H9 (cell line): ENCODE results near the gene ANAPC1. TPM values are rescaled to one million over a fixed set of nuclear protein-coding genes. Genes with fewer than 3 reads are reported as not detected.

Experiments
- DNase-seq: peaks from one replicate; pipeline ENCODE4 v3.0.0-alpha.2; 2017
- H2AFZ ChIP-seq: one replicate; pipeline ENCODE4 v1.6.1; 2013; ENCODE audit warnings: mild to moderate bottlenecking, low read length, control low read depth, moderate library complexity
- H2AK5ac ChIP-seq: 2 replicates; pipeline ENCODE4 v1.6.1; 2013; ENCODE audit warnings: low read length, control low read depth, mixed read lengths; ENCODE audit not compliant: insufficient read length
- H2BK120ac ChIP-seq: one replicate; pipeline ENCODE4 v1.6.1; 2013; ENCODE audit warnings: low read depth, mild to moderate bottlenecking, low read length, control low read depth, inconsistent platforms; ENCODE audit not compliant: poor library complexity, severe bottlenecking
- H2BK12ac ChIP-seq: 2 replicates; pipeline ENCODE4 v1.6.1; 2013; ENCODE audit warnings: low read length, control low read depth, mixed read lengths, low read depth; ENCODE audit not compliant: insufficient read length
- H2BK15ac ChIP-seq: 2 replicates; pipeline ENCODE4 v1.6.1; 2013; ENCODE audit warnings: low read depth, low read length, control low read depth
- H2BK20ac ChIP-seq: one replicate; pipeline ENCODE4 v1.6.1; 2013; ENCODE audit warnings: low read depth, mild to moderate bottlenecking, low read length, control low read depth, inconsistent platforms; ENCODE audit not compliant: poor library complexity, severe bottlenecking
- H2BK5ac ChIP-seq: 2 replicates; pipeline ENCODE4 v1.6.1; 2013; ENCODE audit warnings: low read length, control low read depth, mixed read lengths; ENCODE audit not compliant: insufficient read length
- H3K14ac ChIP-seq: 2 replicates; pipeline ENCODE4 v1.6.1; 2013; ENCODE audit warnings: low read length, control low read depth; ENCODE audit not compliant: insufficient read depth
- H3K18ac ChIP-seq: 2 replicates; pipeline ENCODE4 v1.6.1; 2013; ENCODE audit warnings: low read depth, mild to moderate bottlenecking, mixed read lengths, low read length, control low read depth; ENCODE audit not compliant: insufficient read length
- H3K23ac ChIP-seq: 2 replicates; pipeline ENCODE4 v1.6.1; 2013; ENCODE audit warnings: low read length, control low read depth, mixed read lengths, low read depth; ENCODE audit not compliant: insufficient read length
- H3K23me2 ChIP-seq: 2 replicates; pipeline ENCODE4 v1.6.1; 2013; ENCODE audit warnings: low read depth, mild to moderate bottlenecking, mixed read lengths, low read length, control low read depth; ENCODE audit not compliant: insufficient read length, poor library complexity, severe bottlenecking
- H3K27ac ChIP-seq: 2 replicates; pipeline ENCODE4 v1.5.1; 2013; ENCODE audit warnings: low read length, control low read depth, mixed read lengths, low read depth; ENCODE audit not compliant: insufficient read length
- H3K27me3 ChIP-seq: 2 replicates; pipeline ENCODE4 v1.6.1; 2013; ENCODE audit warnings: low read length, control low read depth, inconsistent platforms; ENCODE audit not compliant: insufficient read depth
- H3K4ac ChIP-seq: 2 replicates; pipeline ENCODE4 v1.6.1; 2013; ENCODE audit warnings: low read depth, mild to moderate bottlenecking, control low read depth, inconsistent platforms, low read length, moderate library complexity
- H3K4me1 ChIP-seq: 2 replicates; pipeline ENCODE4 v1.6.1; 2013; ENCODE audit warnings: low read length, control low read depth, inconsistent platforms; ENCODE audit not compliant: insufficient read depth
- H3K4me2 ChIP-seq: 2 replicates; pipeline ENCODE4 v1.6.1; 2013; ENCODE audit warnings: low read length, control low read depth, mixed read lengths; ENCODE audit not compliant: insufficient read length, insufficient read depth
- H3K56ac ChIP-seq: 2 replicates; pipeline ENCODE4 v1.6.1; 2013; ENCODE audit warnings: low read depth, mild to moderate bottlenecking, mixed read lengths, low read length, control low read depth; ENCODE audit not compliant: insufficient read length
- H3K79me1 ChIP-seq: 2 replicates; pipeline ENCODE4 v1.6.1; 2013; ENCODE audit warnings: low read depth, mild to moderate bottlenecking, moderate library complexity, low read length, control low read depth, inconsistent platforms; ENCODE audit not compliant: insufficient read depth, poor library complexity, severe bottlenecking
- H3K79me2 ChIP-seq: 2 replicates; pipeline ENCODE4 v1.6.1; 2013; ENCODE audit warnings: low read length, control low read depth, inconsistent platforms; ENCODE audit not compliant: insufficient read depth
- H3K9ac ChIP-seq: 2 replicates; pipeline ENCODE4 v1.6.1; 2013; ENCODE audit warnings: low read length, control low read depth, mixed read lengths; ENCODE audit not compliant: insufficient read length; ENCODE audit errors: extremely low read depth
- H3K9me3 ChIP-seq: one replicate; pipeline ENCODE4 v1.6.1; 2013; ENCODE audit warnings: low read depth, low read length, inconsistent platforms; ENCODE audit not compliant: control insufficient read depth
- H3T11ph ChIP-seq: one replicate; pipeline ENCODE4 v1.6.1; 2013; ENCODE audit warnings: mild to moderate bottlenecking, low read length, control low read depth, inconsistent platforms
- H4K20me1 ChIP-seq: one replicate; pipeline ENCODE4 v1.6.1; 2013; ENCODE audit not compliant: control insufficient read depth, insufficient read length, insufficient read depth
- H4K5ac ChIP-seq: 2 replicates; pipeline ENCODE4 v1.6.1; 2013; ENCODE audit warnings: low read depth, mild to moderate bottlenecking, mixed read lengths, low read length, control low read depth; ENCODE audit not compliant: insufficient read length
- H4K8ac ChIP-seq: replicated peaks from 2 replicates; pipeline ENCODE4 v1.6.1; 2013; ENCODE audit warnings: low read length, control low read depth, mixed read lengths, low read depth; ENCODE audit not compliant: insufficient read length
- H4K91ac ChIP-seq: 2 replicates; pipeline ENCODE4 v1.6.1; 2013; ENCODE audit warnings: low read depth, mild to moderate bottlenecking, moderate library complexity, mixed read lengths, low read length, control low read depth; ENCODE audit not compliant: insufficient read length
- H3K27ac Mint-ChIP-seq, 3 experiments: 2 replicates in 2 of 3; 3 replicates in 1 of 3; pipeline ENCODE4 v1.8.0; 2020 to 2021; ENCODE audit warnings: mixed read lengths in 3 of 3, mild to moderate bottlenecking in 1 of 3, moderate library complexity in 1 of 3
- H3K27me3 Mint-ChIP-seq: 2 replicates; pipeline ENCODE4 v1.8.0; 2021; ENCODE audit warnings: low read depth, mild to moderate bottlenecking, moderate library complexity, mixed read lengths
- H3K36me3 Mint-ChIP-seq, 3 experiments: 2 replicates in 2 of 3; 3 replicates in 1 of 3; pipeline ENCODE4 v1.8.0; 2020 to 2021; ENCODE audit warnings: low read depth in 3 of 3, mixed read lengths in 3 of 3; ENCODE audit not compliant: insufficient read depth in 1 of 3
- H3K4me1 Mint-ChIP-seq, 2 experiments: 2 replicates each; pipeline ENCODE4 v1.8.0; 2020; ENCODE audit warnings: mixed read lengths in 2 of 2
- H3K4me3 Mint-ChIP-seq, 2 experiments: 2 replicates in 1 of 2; 3 replicates in 1 of 2; pipeline ENCODE4 v1.8.0; 2020 to 2021; ENCODE audit warnings: mild to moderate bottlenecking in 2 of 2, mixed read lengths in 2 of 2, moderate library complexity in 1 of 2
- H3K9me3 Mint-ChIP-seq, 2 experiments: 2 replicates in 1 of 2; 3 replicates in 1 of 2; pipeline ENCODE4 v1.8.0; 2020; ENCODE audit warnings: mild to moderate bottlenecking in 2 of 2, mixed read lengths in 2 of 2, moderate library complexity in 1 of 2
- WGBS: extraction: QIAGEN DNeasy Blood & Tissue Kit; methylation state at CpG from one replicate; pipeline ENCODE4 v1.1.7; 2013; ENCODE audit warnings: missing lambda C conversion rate, low lambda C conversion rate, mixed read lengths; ENCODE audit not compliant: insufficient read length; ENCODE audit errors: extremely low coverage; 5-methylcytosine and 5-hydroxymethylcytosine counted together
- total RNA-seq: library from RNA; stranded (reverse); gene quantifications from 2 replicates; pipeline ENCODE4 v1.2.1, GENCODE V29; 2021
- TF ChIP-seq, protein P1 (sequence below): fragments of 200-600 bp; sonication (generic); conservative IDR thresholded peaks from 3 replicates; pipeline ENCODE4 v1.8.0; 2021; ENCODE audit warnings: antibody characterized with exemption, mild to moderate bottlenecking

ANAPC1 gene
- total RNA-seq, 1 experiment from 2014 or later, result 79.1 TPM

- Histone ChIP-seq H3K79me1 (no peaks in the 10 kb centered on the region), H4K5ac (no peak overlapping the region), H4K8ac (no peak overlapping the region), H3K18ac (no peak overlapping the region), H3K14ac (no peak overlapping the region), H3K79me2 (no peaks in the 10 kb centered on the region), H3K27me3 (no peaks in the 10 kb centered on the region), H3K23ac (no peak overlapping the region), H2BK15ac (no peak overlapping the region), H4K20me1 (no peaks in the 10 kb centered on the region), H2BK5ac (no peak overlapping the region), H2BK20ac (no peak overlapping the region), H3K27ac (no peak overlapping the region), H3K23me2 (no peaks in the 10 kb centered on the region), H3K4ac (no peak overlapping the region), H3K4me1 (no peaks in the 10 kb centered on the region; the same call in 1 of the 2 replicates), H3K9ac (no peak overlapping the region), H3K56ac (no peak overlapping the region), H4K91ac (no peak overlapping the region), H2BK12ac (no peak overlapping the region), H3K9me3 (no peaks in the 10 kb centered on the region), H3K4me2 (no peak overlapping the region), H2AK5ac (no peak overlapping the region), H2BK120ac (no peak overlapping the region), H2AFZ (no peak overlapping the region), H3T11ph (no peak overlapping the region)
- Mint-ChIP-seq H3K36me3 (peaks cover 7 to 35% (median 14%) of the 10 kb centered on the region in 3 experiments), H3K9me3 (peaks cover 8 to 10% of the 10 kb centered on the region in 2 experiments), H3K27ac (no peak overlapping the region), H3K4me3 (no peak overlapping the region), H3K27me3 (no peaks in the 10 kb centered on the region), H3K4me1 (peaks cover 10 to 16% of the 10 kb centered on the region in 2 experiments)
- no peak for DNase-seq
- no CpG with 5 or more reads among the region's 4 CpGs for WGBS
- TF ChIP-seq, protein P1, sequence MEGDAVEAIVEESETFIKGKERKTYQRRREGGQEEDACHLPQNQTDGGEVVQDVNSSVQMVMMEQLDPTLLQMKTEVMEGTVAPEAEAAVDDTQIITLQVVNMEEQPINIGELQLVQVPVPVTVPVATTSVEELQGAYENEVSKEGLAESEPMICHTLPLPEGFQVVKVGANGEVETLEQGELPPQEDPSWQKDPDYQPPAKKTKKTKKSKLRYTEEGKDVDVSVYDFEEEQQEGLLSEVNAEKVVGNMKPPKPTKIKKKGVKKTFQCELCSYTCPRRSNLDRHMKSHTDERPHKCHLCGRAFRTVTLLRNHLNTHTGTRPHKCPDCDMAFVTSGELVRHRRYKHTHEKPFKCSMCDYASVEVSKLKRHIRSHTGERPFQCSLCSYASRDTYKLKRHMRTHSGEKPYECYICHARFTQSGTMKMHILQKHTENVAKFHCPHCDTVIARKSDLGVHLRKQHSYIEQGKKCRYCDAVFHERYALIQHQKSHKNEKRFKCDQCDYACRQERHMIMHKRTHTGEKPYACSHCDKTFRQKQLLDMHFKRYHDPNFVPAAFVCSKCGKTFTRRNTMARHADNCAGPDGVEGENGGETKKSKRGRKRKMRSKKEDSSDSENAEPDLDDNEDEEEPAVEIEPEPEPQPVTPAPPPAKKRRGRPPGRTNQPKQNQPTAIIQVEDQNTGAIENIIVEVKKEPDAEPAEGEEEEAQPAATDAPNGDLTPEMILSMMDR, result no peak
Observed at GRCh38 chr2:111932841-111933291, 48.9 kb upstream of the ANAPC1 start.
